Mucosa of descending colon (tissue), 3 donors: ENCODE measurements around the gene HMOX1. TPM values are rescaled to one million over a fixed set of nuclear protein-coding genes. Genes with fewer than 3 reads are reported as not detected.
"Not testable (repeated sequence)": the region's sequence is repeated elsewhere in the genome, so short reads cannot be mapped to it uniquely, and the experiment has no call there.

ENCODE experiments used
- ATAC-seq: fragments of 200-7000 bp; cut with Tn5 transposase; one replicate; pipeline ENCODE4 v1.9.1; 2020; ENCODE audit warnings: mild to moderate bottlenecking, moderate library complexity
- DNase-seq, 3 donors: peaks; one replicate each; pipeline ENCODE4 v3.0.0-alpha.2; 2020
- H3K36me3 ChIP-seq: fragments of 200-600 bp; one replicate; pipeline ENCODE4 v1.8.0; 2021; ENCODE audit warnings: low read depth, mild to moderate bottlenecking
- H3K4me1 ChIP-seq: fragments of 200-600 bp; one replicate; pipeline ENCODE4 v1.8.0; 2021; ENCODE audit warnings: low read depth, mild to moderate bottlenecking
- H3K4me3 ChIP-seq: fragments of 200-600 bp; one replicate; pipeline ENCODE4 v1.8.0; 2021; ENCODE audit warnings: mild to moderate bottlenecking
- H3K9me3 ChIP-seq: fragments of 200-600 bp; one replicate; pipeline ENCODE4 v1.8.0; 2021; ENCODE audit warnings: mild to moderate bottlenecking
- intact Hi-C, 2 donors: fragments of 100-400 bp; cut with DNase I in 1 of 2; cut with micrococcal nuclease in 1 of 2; formaldehyde crosslinking; loops; one replicate each; pipeline versions ENCODE4 v1.11.0 to v1.11.1; 2022; cut with DNase I, micrococcal nuclease
- total RNA-seq, 3 donors: library from RNA; stranded (reverse); fragmentation: NEBNext Ultra II Directional in 2 of 3; extraction: Animal tissue kit (Norgen Biotek cat#: 25700) in 2 of 3; gene quantifications; one replicate each; pipeline versions ENCODE4 v1.2.1 to v1.2.4, GENCODE V29; 2021 to 2023
- TF ChIP-seq, protein P1 (sequence below): fragments of 200-600 bp; IDR thresholded peaks from one replicate; pipeline ENCODE4 v1.8.0; 2022; ENCODE audit warnings: antibody characterized with exemption, mild to moderate bottlenecking
- donor health status: DM: no; HTN: no; CAD: no; lungs with moderate emphysema.
- donor health status: DM: no; HTN: no; CAD: no.
- donor health status: DM: no; HTN: yes; CAD: no.

Gene HMOX1
- total RNA-seq, 3 donors from 2014 or later = 33.8 to 71.4 (median 55.5) TPM

DNA sequence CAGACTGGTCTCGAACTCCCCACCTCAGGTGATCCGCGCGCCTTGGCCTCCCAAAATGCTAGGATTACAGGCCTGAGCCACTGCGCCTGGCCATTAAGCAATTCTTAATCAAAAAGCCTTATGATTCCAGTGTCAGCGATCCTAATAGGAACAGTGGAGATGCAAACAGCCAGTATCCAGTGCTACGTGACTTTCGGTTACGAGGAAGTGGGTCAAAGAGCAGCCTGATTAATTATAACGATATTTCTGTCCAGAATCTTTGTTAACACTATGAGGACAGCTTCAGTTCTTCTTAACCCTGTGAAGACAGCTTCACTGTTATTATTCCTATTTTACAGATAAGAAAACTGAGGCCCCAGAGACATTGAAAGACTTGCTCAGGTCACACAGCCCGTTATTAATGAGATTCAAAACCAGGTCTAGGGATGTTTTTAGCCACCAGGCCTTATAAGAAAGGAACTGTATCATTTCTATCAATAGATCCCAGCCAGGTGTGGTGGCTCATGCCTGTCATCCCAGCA is 17.3 kb upstream of the HMOX1 start:
- no peak for ATAC-seq
- no peak overlapping the region for H3K4me3 ChIP-seq
- no peak for DNase-seq
- H3K9me3 ChIP-seq = no peaks in the 10 kb centered on the region
- TF ChIP-seq, protein P1, sequence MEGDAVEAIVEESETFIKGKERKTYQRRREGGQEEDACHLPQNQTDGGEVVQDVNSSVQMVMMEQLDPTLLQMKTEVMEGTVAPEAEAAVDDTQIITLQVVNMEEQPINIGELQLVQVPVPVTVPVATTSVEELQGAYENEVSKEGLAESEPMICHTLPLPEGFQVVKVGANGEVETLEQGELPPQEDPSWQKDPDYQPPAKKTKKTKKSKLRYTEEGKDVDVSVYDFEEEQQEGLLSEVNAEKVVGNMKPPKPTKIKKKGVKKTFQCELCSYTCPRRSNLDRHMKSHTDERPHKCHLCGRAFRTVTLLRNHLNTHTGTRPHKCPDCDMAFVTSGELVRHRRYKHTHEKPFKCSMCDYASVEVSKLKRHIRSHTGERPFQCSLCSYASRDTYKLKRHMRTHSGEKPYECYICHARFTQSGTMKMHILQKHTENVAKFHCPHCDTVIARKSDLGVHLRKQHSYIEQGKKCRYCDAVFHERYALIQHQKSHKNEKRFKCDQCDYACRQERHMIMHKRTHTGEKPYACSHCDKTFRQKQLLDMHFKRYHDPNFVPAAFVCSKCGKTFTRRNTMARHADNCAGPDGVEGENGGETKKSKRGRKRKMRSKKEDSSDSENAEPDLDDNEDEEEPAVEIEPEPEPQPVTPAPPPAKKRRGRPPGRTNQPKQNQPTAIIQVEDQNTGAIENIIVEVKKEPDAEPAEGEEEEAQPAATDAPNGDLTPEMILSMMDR = no peak
- no peaks in the 10 kb centered on the region for H3K36me3 ChIP-seq
- H3K4me1 ChIP-seq = peaks cover 18% of the 10 kb centered on the region
- intact Hi-C loops = no loop called here

DNA sequence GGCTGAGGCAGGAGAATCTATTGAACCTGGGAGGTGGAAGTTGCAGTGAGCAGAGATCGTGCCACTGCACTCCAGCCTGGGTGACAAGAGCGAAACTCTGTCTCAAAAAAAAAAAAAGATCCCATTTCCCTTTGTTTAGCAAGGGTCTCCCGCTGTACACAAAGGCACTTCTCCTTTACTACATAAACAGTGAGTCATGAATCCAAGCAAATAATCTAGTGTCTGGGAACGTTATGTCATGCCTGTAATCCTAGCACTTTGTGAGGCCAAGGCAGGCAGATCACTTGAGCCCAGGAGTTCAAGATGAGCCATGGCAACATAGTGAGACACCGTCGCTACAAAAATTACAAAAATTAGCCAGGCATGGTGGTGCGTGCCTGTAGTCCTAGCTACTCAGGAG is 16.7 kb upstream of the HMOX1 start:
- ATAC-seq = peak; percentile 19
- H3K9me3 ChIP-seq, H3K36me3 ChIP-seq, DNase-seq, H3K4me3 ChIP-seq, intact Hi-C loops: not testable (repeated sequence)
- peaks cover 18% of the 10 kb centered on the region for H3K4me1 ChIP-seq

DNA sequence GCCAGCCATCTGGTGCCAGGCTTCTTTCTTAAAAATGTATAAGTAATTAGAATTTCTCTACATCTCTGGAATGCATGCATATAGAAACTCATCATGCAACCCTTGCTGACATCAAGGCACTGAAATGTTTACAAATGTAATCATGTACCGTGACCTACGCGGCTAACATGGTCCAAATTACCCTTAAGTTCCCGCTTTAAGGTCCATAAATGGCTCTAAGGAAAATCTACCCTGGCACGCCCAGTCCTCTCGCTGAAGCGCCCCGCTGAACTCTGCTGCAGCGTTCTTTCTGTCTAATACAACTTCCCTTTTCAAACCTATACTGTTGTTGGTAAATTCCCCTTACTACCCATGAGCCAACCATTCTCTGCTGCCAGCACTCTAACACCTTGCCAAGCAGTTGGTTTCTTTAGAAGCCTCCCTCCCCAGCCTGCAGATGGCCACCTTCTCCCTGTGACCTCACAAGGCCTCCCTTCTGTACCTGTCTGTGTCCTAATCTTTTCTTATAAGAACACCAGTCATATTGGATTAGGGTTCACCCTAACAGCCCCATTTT is 13.5 kb upstream of the HMOX1 start:
- intact Hi-C loops = no loop called here
- TF ChIP-seq, protein P1 = no peak
- Histone ChIP-seq H3K4me1 (peaks cover 18% of the 10 kb centered on the region), H3K36me3 (no peaks in the 10 kb centered on the region), H3K4me3 (no peak overlapping the region), H3K9me3 (no peaks in the 10 kb centered on the region)
- DNase-seq (peak in 1 of 3 donors; percentile 53), ATAC-seq (peak; percentile 56)

DNA sequence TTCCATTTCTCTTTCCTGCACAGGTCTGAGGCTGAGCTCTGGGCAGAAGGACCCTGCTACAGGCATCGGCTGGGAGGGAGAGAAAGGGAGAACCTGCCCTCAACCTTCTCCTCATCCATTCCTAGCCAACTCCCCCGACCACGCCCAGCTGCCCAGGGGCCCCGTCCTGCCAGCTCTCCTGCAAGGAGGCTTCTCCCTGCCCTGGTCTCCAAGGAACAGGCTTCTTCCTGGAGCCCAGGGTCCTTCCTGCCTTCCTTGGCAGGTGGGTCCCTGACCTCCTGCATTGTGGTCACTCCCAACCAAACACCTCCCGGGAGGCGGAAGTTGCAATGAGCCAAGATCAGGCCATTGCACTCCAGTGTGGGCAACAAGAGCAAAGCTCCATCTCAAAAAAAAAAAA is 12.5 kb upstream of the HMOX1 start:
- TF ChIP-seq, protein P1 = no peak
- ATAC-seq (peak; percentile 1), DNase-seq (peak; percentile 36 to 73 (median 71))
- intact Hi-C loops = no loop called here
- Histone ChIP-seq H3K4me3 (no peak overlapping the region), H3K9me3 (no peaks in the 10 kb centered on the region), H3K4me1 (peaks cover 18% of the 10 kb centered on the region), H3K36me3 (no peaks in the 10 kb centered on the region)

DNA sequence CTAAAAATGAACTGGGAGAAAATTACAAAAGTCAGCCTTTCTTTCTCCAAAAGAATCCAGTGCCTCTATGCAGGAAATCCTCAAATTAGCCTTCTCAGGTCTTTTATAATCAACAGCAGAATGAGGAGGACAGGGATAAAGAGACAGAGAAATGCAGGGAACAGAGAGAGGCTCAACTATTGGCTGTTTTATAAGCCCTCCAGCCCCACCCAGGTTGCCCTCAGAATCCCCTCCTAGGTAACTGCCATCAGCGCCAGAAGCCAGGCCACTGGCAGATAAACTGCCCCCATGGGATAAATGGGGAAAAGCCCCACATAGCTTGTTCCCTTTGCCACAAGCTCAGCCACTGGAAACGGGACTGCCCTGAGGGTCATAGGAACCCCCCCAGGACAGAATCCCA is 10.9 kb upstream of the HMOX1 start:
- intact Hi-C loops = no loop called here
- H3K4me1 ChIP-seq = peaks cover 18% of the 10 kb centered on the region
- ATAC-seq (no peak), DNase-seq (no peak)
- no peaks in the 10 kb centered on the region for H3K36me3 ChIP-seq
- no peaks in the 10 kb centered on the region for H3K9me3 ChIP-seq
- TF ChIP-seq, protein P1 = no peak
- no peak overlapping the region for H3K4me3 ChIP-seq

DNA sequence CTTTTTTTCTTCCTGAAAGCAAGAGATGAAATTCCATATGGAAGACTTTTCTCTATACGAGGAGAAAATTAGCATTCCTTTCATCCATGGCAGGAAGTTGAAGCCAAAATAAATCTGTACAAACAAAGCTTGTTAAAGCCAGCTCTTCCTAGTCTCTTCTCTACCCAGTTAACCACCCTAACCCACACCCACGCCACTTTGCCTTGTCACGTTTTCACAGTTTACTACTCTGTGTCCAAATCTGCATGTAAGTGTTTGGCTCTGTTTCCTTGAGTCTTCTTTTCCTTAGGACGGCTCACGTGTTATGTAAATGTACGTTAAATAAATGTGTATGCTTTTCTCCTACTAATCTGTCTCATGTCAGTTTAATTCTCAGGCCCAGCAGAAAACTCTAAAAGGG is 7.1 kb upstream of the HMOX1 start:
- H3K4me3 ChIP-seq = no peak overlapping the region
- H3K36me3 ChIP-seq = no peaks in the 10 kb centered on the region
- peaks cover 25% of the 10 kb centered on the region for H3K4me1 ChIP-seq
- ATAC-seq (no peak), DNase-seq (no peak)
- TF ChIP-seq, protein P1 = no peak
- no peaks in the 10 kb centered on the region for H3K9me3 ChIP-seq
- intact Hi-C loops = no loop called here
